Measurements from ENCODE around the gene TTL.
"Not testable (repeated sequence)": the region's sequence is repeated elsewhere in the genome, so short reads cannot be mapped to it uniquely, and the experiment has no call there.

TTL gene

GRCh38 chr2:112481528-112482233 lies at the start of gene TTL:
Gene TTL (plus strand): TSS chr2:112482156. CDS start chr2:112482345, 189 bp downstream.
- no peak for TF ChIP-seq CTCF (conservative IDR thresholded peaks at IDR 0.05)
- H3K27ac ChIP-seq: peak within 1 kb of the TSS; percentile 84

- H3K27ac ChIP-seq: not testable (repeated sequence)
These were observed 49.6 kb upstream of the TTL start for GRCh38 chr2:112432390-112432734.

- H3K27ac ChIP-seq: not testable (repeated sequence)
These were observed 49.0 kb upstream of the TTL start for GRCh38 chr2:112432735-112433479.

- H3K27ac ChIP-seq: not testable (repeated sequence)
- peak; percentile 73 for TF ChIP-seq CTCF (conservative IDR thresholded peaks at IDR 0.05)
These were observed 48.5 kb upstream of the TTL start, which contains the start of gene RGPD8 for GRCh38 chr2:112433480-112433879. Gene RGPD8 (minus strand): TSS chr2:112433645. CDS start chr2:112433453, 192 bp downstream.

GRCh38 chr2:112433932-112434730 lies 47.8 kb upstream of the TTL start:
- H3K27ac ChIP-seq: no peak overlapping the region
- TF ChIP-seq CTCF (conservative IDR thresholded peaks at IDR 0.05): no peak

- H3K27ac ChIP-seq: not testable (repeated sequence)
These were observed 46.9 kb upstream of the TTL start for GRCh38 chr2:112434890-112435715.

GRCh38 chr2:112435716-112436431 lies 46.1 kb upstream of the TTL start:
- not testable (repeated sequence) for H3K27ac ChIP-seq

- H3K27ac ChIP-seq: not testable (repeated sequence)
These were observed 45.0 kb upstream of the TTL start for GRCh38 chr2:112436993-112437392.

- not testable (repeated sequence) for H3K27ac ChIP-seq
These were observed 44.5 kb upstream of the TTL start for GRCh38 chr2:112437405-112437831.

- not testable (repeated sequence) for H3K27ac ChIP-seq
These were observed 43.2 kb upstream of the TTL start for GRCh38 chr2:112438603-112439261.

GRCh38 chr2:112444256-112444655 lies 37.7 kb upstream of the TTL start:
- not testable (repeated sequence) for H3K27ac ChIP-seq
